Fibroblast of lung (primary cell): ENCODE measurements around the gene GLTPD2. TPM values are rescaled to one million over a fixed set of nuclear protein-coding genes. Genes with fewer than 3 reads are reported as not detected.

Experiments used
- DNase-seq, 2 donors: peaks; one replicate each; pipeline versions ENCODE4 v3.0.0 to v3.0.0-alpha.2; 2010; ENCODE audit warnings: low read depth in 2 of 2
- H2AFZ ChIP-seq: 2 replicates; pipeline ENCODE4 v1.5.1; 2012; ENCODE audit warnings: low read length, control low read depth, inconsistent platforms
- H3K27ac ChIP-seq: 2 replicates; pipeline ENCODE4 v1.5.1; 2011; ENCODE audit warnings: low read length, control low read depth; ENCODE audit not compliant: insufficient read depth
- H3K27me3 ChIP-seq: 2 replicates; pipeline ENCODE4 v1.5.1; 2011; ENCODE audit warnings: mild to moderate bottlenecking, low read length; ENCODE audit not compliant: control insufficient read depth, insufficient read depth
- H3K36me3 ChIP-seq: 2 replicates; pipeline ENCODE4 v1.5.1; 2011; ENCODE audit warnings: low read length; ENCODE audit not compliant: control insufficient read depth, insufficient read depth
- H3K4me1 ChIP-seq: 2 replicates; pipeline ENCODE4 v1.5.1; 2011; ENCODE audit warnings: low read length; ENCODE audit not compliant: control insufficient read depth, insufficient read depth; ENCODE audit errors: extremely low read depth
- H3K4me2 ChIP-seq: 2 replicates; pipeline ENCODE4 v1.5.1; 2011; ENCODE audit warnings: low read length, control low read depth; ENCODE audit not compliant: insufficient read depth; ENCODE audit errors: extremely low read depth
- H3K4me3 ChIP-seq, 4 experiments: fragments of 200-600 bp in 1 of 4; sonication (generic) in 1 of 4; replicated peaks in 1 of 4; 2 replicates each; pipeline ENCODE4 v1.5.1; 2011 to 2016; ENCODE audit warnings: low read length in 4 of 4, low read depth in 3 of 4, mild to moderate bottlenecking in 3 of 4, control low read depth in 2 of 4, inconsistent platforms in 1 of 4, mixed read lengths in 1 of 4; ENCODE audit not compliant: insufficient read depth in 1 of 4; ENCODE audit errors: control extremely low read depth in 1 of 4
- H3K79me2 ChIP-seq: 2 replicates; pipeline ENCODE4 v1.5.1; 2012; ENCODE audit warnings: mild to moderate bottlenecking, low read length, inconsistent platforms; ENCODE audit not compliant: control insufficient read depth, insufficient read depth
- H3K9ac ChIP-seq: 2 replicates; pipeline ENCODE4 v1.5.1; 2011; ENCODE audit warnings: mild to moderate bottlenecking, low read length, control low read depth; ENCODE audit not compliant: insufficient read depth
- H3K9me3 ChIP-seq: 2 replicates; pipeline ENCODE4 v1.5.1; 2012; ENCODE audit warnings: low read depth, low read length; ENCODE audit not compliant: control insufficient read depth, insufficient read depth
- H4K20me1 ChIP-seq: 2 replicates; pipeline ENCODE4 v1.5.1; 2011; ENCODE audit warnings: low read length; ENCODE audit not compliant: control insufficient read depth, insufficient read depth; ENCODE audit errors: extremely low read depth
- CTCF ChIP-seq, 2 donors: IDR thresholded peaks in 1 of 2; conservative IDR thresholded peaks in 1 of 2; 1 replicate in 1 of 2; 2 replicates in 1 of 2; pipeline ENCODE4 v1.5.1; 2011 to 2012; ENCODE audit warnings: low read length in 2 of 2, control low read depth in 1 of 2, inconsistent platforms in 1 of 2, low read depth in 1 of 2, mild to moderate bottlenecking in 1 of 2
- EZH2 ChIP-seq: IDR thresholded peaks from 2 replicates; pipeline ENCODE4 v1.5.1; 2012; ENCODE audit warnings: low read length, control low read depth, mild to moderate bottlenecking; ENCODE audit errors: missing control alignments
- polyA plus RNA-seq, 2 donors: library from polyadenylated mRNA; depleted of rRNA in 1 of 2; stranded (reverse) in 1 of 2; unstranded in 1 of 2; fragments of >200 nt; gene quantifications; 2 replicates each; pipeline ENCODE4 v1.2.1, GENCODE V29; 2011 to 2012; ENCODE audit warnings: missing spikeins in 1 of 2
- total RNA-seq: library from RNA; depleted of rRNA; stranded (reverse); fragments of >200 nt; gene quantifications from 2 replicates; pipeline ENCODE4 v1.2.1, GENCODE V29; 2014

GLTPD2 gene
- total and polyA plus RNA-seq, 2 donors (not counting 1 experiment from before 2014, with no cell fraction given): not detected

DNA sequence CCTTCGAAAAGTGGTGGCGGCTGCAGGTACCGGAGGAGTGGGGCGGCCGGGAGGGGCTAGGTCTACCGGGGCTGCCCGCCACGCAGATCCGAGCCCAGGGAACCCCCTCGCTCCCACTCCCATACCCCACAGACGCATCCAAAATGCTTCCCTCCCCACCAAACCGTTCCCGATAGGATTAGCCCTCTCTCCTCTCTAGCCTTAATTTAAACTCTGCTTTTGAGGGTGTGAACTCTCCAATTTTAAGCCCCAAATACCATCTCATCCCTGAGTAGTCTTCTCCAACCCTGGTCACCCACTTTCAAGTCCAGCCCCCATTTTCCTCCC lies 48.8 kb upstream of the GLTPD2 start:
- no peak overlapping the region for H2AFZ ChIP-seq
- H3K4me2 ChIP-seq: peak overlapping the region; percentile 72

DNA sequence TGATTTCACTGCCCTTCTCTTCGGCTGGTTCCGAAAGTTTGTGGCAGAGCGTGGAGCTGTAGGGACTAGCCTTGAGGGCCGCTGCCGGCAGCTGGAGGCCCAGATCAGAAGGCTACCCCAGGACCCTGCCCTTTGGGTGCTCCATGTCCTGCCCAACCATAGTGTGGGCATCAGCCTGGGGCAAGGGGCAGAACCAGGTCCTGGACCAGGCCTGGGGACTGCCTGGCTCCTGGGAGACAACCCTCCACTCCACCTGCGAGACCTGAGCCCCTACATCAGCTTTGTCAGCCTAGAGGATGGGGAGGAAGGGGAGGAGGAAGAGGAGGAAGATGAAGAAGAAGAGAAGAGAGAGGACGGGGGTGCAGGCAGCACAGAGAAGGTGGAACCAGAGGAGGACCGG lies 48.2 kb upstream of the GLTPD2 start:
- no peaks in the 10 kb centered on the region for H3K9me3 ChIP-seq
- no peaks in the 10 kb centered on the region for H3K79me2 ChIP-seq
- no peak overlapping the region for H3K27ac ChIP-seq
- no peak overlapping the region for H2AFZ ChIP-seq
- H3K9ac ChIP-seq: no peak overlapping the region
- H3K36me3 ChIP-seq: no peaks in the 10 kb centered on the region
- no peak overlapping the region for H3K4me3 ChIP-seq
- peaks cover 34% of the 10 kb centered on the region for H3K27me3 ChIP-seq
- no peak overlapping the region for H3K4me2 ChIP-seq
- DNase-seq: no peak
- TF ChIP-seq EZH2 (no peak), CTCF (conservative IDR thresholded peaks at IDR 0.05 in 1 of 2, IDR thresholded peaks at IDR 0.05 in 1 of 2; ENCODE audit: low read depth in 1 of 2, low read length in 2 of 2) (no peak)
- H4K20me1 ChIP-seq: no peaks in the 10 kb centered on the region
- no peaks in the 10 kb centered on the region for H3K4me1 ChIP-seq

More for the DNA sequence above, 48.8 kb upstream of the GLTPD2 start:
- H3K9ac ChIP-seq: peak overlapping the region; percentile 51
- H3K27me3 ChIP-seq: peaks cover 33% of the 10 kb centered on the region
- no peaks in the 10 kb centered on the region for H4K20me1 ChIP-seq
- H3K9me3 ChIP-seq: no peaks in the 10 kb centered on the region
- H3K79me2 ChIP-seq: no peaks in the 10 kb centered on the region
- no peaks in the 10 kb centered on the region for H3K4me1 ChIP-seq
- DNase-seq: no peak
- H3K36me3 ChIP-seq: no peaks in the 10 kb centered on the region
- peak overlapping the region in 3 of 4 experiments; percentile 67 to 86 (median 72) for H3K4me3 ChIP-seq
- no peak overlapping the region for H3K27ac ChIP-seq
- TF ChIP-seq EZH2: peak; percentile 34
- no peak for TF ChIP-seq CTCF (conservative IDR thresholded peaks at IDR 0.05 in 1 of 2, IDR thresholded peaks at IDR 0.05 in 1 of 2; ENCODE audit: low read depth in 1 of 2, low read length in 2 of 2)

DNA sequence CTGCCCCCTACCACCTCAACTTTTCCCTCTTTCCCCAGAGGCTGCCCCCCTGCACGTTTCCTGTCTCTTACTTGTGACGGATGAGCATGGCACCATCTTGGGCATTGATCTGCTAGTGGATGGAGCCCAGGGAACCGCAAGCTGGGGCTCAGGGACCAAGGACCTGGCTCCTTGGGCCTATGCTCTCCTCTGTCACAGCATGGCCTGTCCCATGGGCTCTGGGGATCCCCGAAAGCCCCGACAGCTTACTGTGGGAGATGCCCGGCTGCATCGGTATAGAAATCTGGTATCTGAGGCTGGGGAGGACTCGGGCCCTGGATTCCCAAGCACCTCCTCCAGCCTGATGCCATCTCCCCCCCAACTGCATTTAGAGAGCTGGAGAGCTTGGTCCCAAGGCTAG lies 47.2 kb upstream of the GLTPD2 start:
- Histone ChIP-seq H3K27ac (no peak overlapping the region), H3K9ac (no peak overlapping the region), H4K20me1 (no peaks in the 10 kb centered on the region), H3K9me3 (no peaks in the 10 kb centered on the region), H2AFZ (no peak overlapping the region), H3K79me2 (no peaks in the 10 kb centered on the region), H3K4me1 (no peaks in the 10 kb centered on the region), H3K4me3 (no peak overlapping the region), H3K27me3 (peaks cover 34% of the 10 kb centered on the region), H3K4me2 (no peak overlapping the region), H3K36me3 (no peaks in the 10 kb centered on the region)
- DNase-seq: no peak
- TF ChIP-seq EZH2 (no peak), CTCF (conservative IDR thresholded peaks at IDR 0.05 in 1 of 2, IDR thresholded peaks at IDR 0.05 in 1 of 2; ENCODE audit: low read depth in 1 of 2, low read length in 2 of 2) (no peak)
